CD14-positive monocyte (primary cell): ENCODE data around the gene ITGA5. TPM values are rescaled to one million over a fixed set of nuclear protein-coding genes. Genes with fewer than 3 reads are reported as not detected.

Experiments used
- DNase-seq, 3 donors: peaks; one replicate each; pipeline ENCODE4 v3.0.0-alpha.2; 2011 to 2022
- H2AFZ ChIP-seq: 2 replicates; pipeline ENCODE4 v1.6.0; 2012; ENCODE audit warnings: mild to moderate bottlenecking, low read depth, low read length, inconsistent platforms; ENCODE audit not compliant: insufficient read depth, poor library complexity, severe bottlenecking
- H3K27ac ChIP-seq, 2 donors: 1 replicate in 1 of 2; 2 replicates in 1 of 2; pipeline ENCODE4 v1.5.1; 2012 to 2013; ENCODE audit warnings: low read length in 2 of 2, control low read depth in 1 of 2, inconsistent platforms in 1 of 2, low read depth in 1 of 2, mild to moderate bottlenecking in 1 of 2
- H3K27me3 ChIP-seq, 2 donors: one replicate each; pipeline versions ENCODE4 v1.6.0 to v1.6.1; 2011 to 2013; ENCODE audit warnings: low read length in 2 of 2; ENCODE audit not compliant: control insufficient read depth in 2 of 2, insufficient read depth in 2 of 2
- H3K36me3 ChIP-seq, 2 donors: replicated peaks in 1 of 2; 1 replicate in 1 of 2; 2 replicates in 1 of 2; pipeline versions ENCODE4 v1.5.1 to v1.6.1; 2012 to 2013; ENCODE audit warnings: low read length in 2 of 2, control low read depth in 1 of 2, inconsistent platforms in 1 of 2, mild to moderate bottlenecking in 1 of 2; ENCODE audit not compliant: insufficient read depth in 2 of 2, control insufficient read depth in 1 of 2
- H3K4me1 ChIP-seq, 2 donors: 1 replicate in 1 of 2; 2 replicates in 1 of 2; pipeline versions ENCODE4 v1.5.1 to v1.6.1; 2012 to 2013; ENCODE audit warnings: low read length in 2 of 2, control low read depth in 1 of 2, inconsistent platforms in 1 of 2, mild to moderate bottlenecking in 1 of 2, moderate library complexity in 1 of 2; ENCODE audit not compliant: insufficient read depth in 2 of 2, control insufficient read depth in 1 of 2
- H3K4me2 ChIP-seq: replicated peaks from 2 replicates; pipeline ENCODE3; 2012; ENCODE audit warnings: low read length, moderate library complexity, mild to moderate bottlenecking; ENCODE audit not compliant: poor library complexity, severe bottlenecking; ENCODE audit errors: extremely low read depth
- H3K4me3 ChIP-seq, 3 experiments: fragments of 200-600 bp in 1 of 3; sonication (generic) in 1 of 3; replicated peaks in 1 of 3; 1 replicate in 2 of 3; 2 replicates in 1 of 3; pipeline ENCODE4 v1.5.1; 2011 to 2013; ENCODE audit warnings: low read length in 3 of 3, mild to moderate bottlenecking in 3 of 3, control low read depth in 2 of 3, low read depth in 2 of 3, inconsistent platforms in 1 of 3, moderate library complexity in 1 of 3
- H3K79me2 ChIP-seq: 2 replicates; pipeline ENCODE4 v1.6.0; 2012; ENCODE audit warnings: mild to moderate bottlenecking, control low read depth, inconsistent platforms, low read length, moderate library complexity; ENCODE audit not compliant: insufficient read depth
- H3K9ac ChIP-seq: 2 replicates; pipeline ENCODE4 v1.6.0; 2017; ENCODE audit warnings: low read length, mild to moderate bottlenecking; ENCODE audit not compliant: insufficient read depth, poor library complexity, severe bottlenecking
- H3K9me3 ChIP-seq, 2 donors: replicated peaks in 1 of 2; 1 replicate in 1 of 2; 2 replicates in 1 of 2; pipeline versions ENCODE4 v1.5.1 to v1.6.1; 2012 to 2013; ENCODE audit warnings: low read length in 2 of 2, control low read depth in 1 of 2; ENCODE audit not compliant: control insufficient read depth in 1 of 2, insufficient read depth in 1 of 2
- H4K20me1 ChIP-seq: 2 replicates; pipeline ENCODE4 v1.6.0; 2012; ENCODE audit warnings: mild to moderate bottlenecking, low read length, control low read depth, moderate library complexity; ENCODE audit not compliant: insufficient read depth
- H3K27ac Mint-ChIP-seq, 7 donors: one replicate each; pipeline ENCODE4 v1.8.0; 2020; ENCODE audit warnings: mild to moderate bottlenecking in 7 of 7, mixed read lengths in 7 of 7, moderate library complexity in 6 of 7, inconsistent platforms in 2 of 7
- H3K27me3 Mint-ChIP-seq, 3 donors: one replicate each; pipeline ENCODE4 v1.8.0; 2021 to 2022; ENCODE audit warnings: low read depth in 3 of 3, mild to moderate bottlenecking in 3 of 3, mixed read lengths in 3 of 3, moderate library complexity in 3 of 3, inconsistent platforms in 1 of 3
- H3K36me3 Mint-ChIP-seq, 2 donors: one replicate each; pipeline ENCODE4 v1.8.0; 2020; ENCODE audit warnings: mixed read lengths in 2 of 2, inconsistent platforms in 1 of 2, mild to moderate bottlenecking in 1 of 2
- H3K4me1 Mint-ChIP-seq: one replicate; pipeline ENCODE4 v1.8.0; 2020; ENCODE audit warnings: mild to moderate bottlenecking, mixed read lengths
- H3K4me3 Mint-ChIP-seq, 2 donors: one replicate each; pipeline ENCODE4 v1.8.0; 2020; ENCODE audit warnings: mild to moderate bottlenecking in 2 of 2, mixed read lengths in 2 of 2, moderate library complexity in 1 of 2
- H3K9me3 Mint-ChIP-seq, 7 donors: one replicate each; pipeline ENCODE4 v1.8.0; 2020 to 2022; ENCODE audit warnings: mixed read lengths in 7 of 7, mild to moderate bottlenecking in 6 of 7, moderate library complexity in 6 of 7, inconsistent platforms in 2 of 7
- CTCF ChIP-seq: fragments of 200-600 bp; IDR thresholded peaks from one replicate; pipeline ENCODE4 v1.8.0; 2022; ENCODE audit warnings: antibody characterized with exemption, mild to moderate bottlenecking
- WGBS: methylation state at CpG from one replicate; pipeline ENCODE4 v1.1.5; 2013; ENCODE audit warnings: missing lambda C conversion rate; ENCODE audit not compliant: insufficient coverage; 5-methylcytosine and 5-hydroxymethylcytosine counted together
- intact Hi-C, 2 donors: fragments of 100-400 bp; cut with micrococcal nuclease; formaldehyde crosslinking; loops; one replicate each; pipeline versions ENCODE4 v1.15.0 to v1.15.1; 2023
- polyA plus RNA-seq, 3 donors: library from polyadenylated mRNA; depleted of rRNA in 1 of 3; unstranded in 2 of 3; stranded (reverse) in 1 of 3; fragments of 300-500 nt in 2 of 3; fragments of >200 nt in 1 of 3; fragmentation: Illumina TruSeq in 2 of 3; gene quantifications; 1 replicate in 2 of 3; 2 replicates in 1 of 3; pipeline ENCODE4 v1.2.3, GENCODE V29; 2012 to 2021

The ITGA5 gene
- polyA plus RNA-seq, 3 donors = 85.5 to 142 (median 99.4) TPM

GRCh38 chr12:54358945-54359761, 59.9 kb downstream of the ITGA5 start:
- no peak overlapping the region for H3K4me3 Mint-ChIP-seq
- H3K27ac Mint-ChIP-seq = no peak overlapping the region
- TF ChIP-seq CTCF = no peak
- 0% methylated on average over 24 of the region's 40 CpGs for WGBS
- peak overlapping the region; percentile 70 to 90 (median 86) for H3K4me3 ChIP-seq
- peak overlapping the region; percentile 94 for H3K4me2 ChIP-seq
- H3K36me3 ChIP-seq = no peaks in the 10 kb centered on the region
- H3K79me2 ChIP-seq = peaks cover 21% of the 10 kb centered on the region
- no peaks in the 10 kb centered on the region for H3K9me3 ChIP-seq
- H3K4me1 Mint-ChIP-seq = peaks cover 33% of the 10 kb centered on the region
- intact Hi-C loops = no loop called here
- H3K4me1 ChIP-seq = peaks cover 50 to 59% of the 10 kb centered on the region in 2 donors
- H3K27me3 ChIP-seq = no peaks in the 10 kb centered on the region
- no peaks in the 10 kb centered on the region for H3K9me3 Mint-ChIP-seq
- no peaks in the 10 kb centered on the region for H4K20me1 ChIP-seq
- H3K9ac ChIP-seq = peak overlapping the region; percentile 97
- peak overlapping the region; percentile 77 for H2AFZ ChIP-seq
- peaks cover 0 to 1% (median under 1%) of the 10 kb centered on the region in 3 donors for H3K27me3 Mint-ChIP-seq
- DNase-seq = peak; percentile 98 to 99 (median 99)
- peak overlapping the region; percentile 89 to 99 for H3K27ac ChIP-seq
- H3K36me3 Mint-ChIP-seq = peaks cover 9 to 15% of the 10 kb centered on the region in 2 donors

GRCh38 chr12:54358191-54358944, 60.7 kb downstream of the ITGA5 start:
- intact Hi-C loops = no loop called here
- peak overlapping the region; percentile 77 for H2AFZ ChIP-seq
- TF ChIP-seq CTCF = no peak
- 0% methylated on average over 5 of the region's 15 CpGs for WGBS
- peaks cover 42 to 52% of the 10 kb centered on the region in 2 donors for H3K4me1 ChIP-seq
- Mint-ChIP-seq H3K4me1 (peaks cover 27% of the 10 kb centered on the region), H3K36me3 (peaks cover 15% of the 10 kb centered on the region in 2 donors), H3K9me3 (no peaks in the 10 kb centered on the region), H3K4me3 (no peak overlapping the region), H3K27ac (no peak overlapping the region), H3K27me3 (peaks cover 0 to 1% (median under 1%) of the 10 kb centered on the region in 3 donors)
- H3K4me3 ChIP-seq = peak overlapping the region; percentile 70 to 90 (median 86)
- no peaks in the 10 kb centered on the region for H3K27me3 ChIP-seq
- no peaks in the 10 kb centered on the region for H3K9me3 ChIP-seq
- H4K20me1 ChIP-seq = no peaks in the 10 kb centered on the region
- H3K27ac ChIP-seq = peak overlapping the region; percentile 89 to 99
- peaks cover 0 to 6% of the 10 kb centered on the region in 2 donors for H3K36me3 ChIP-seq
- H3K4me2 ChIP-seq = peak overlapping the region; percentile 94
- H3K79me2 ChIP-seq = peaks cover 18% of the 10 kb centered on the region
- peak overlapping the region; percentile 97 for H3K9ac ChIP-seq
- peak in 1 of 3 donors; percentile 37 for DNase-seq
